ENCODE data around the gene COL15A1. TPM values are rescaled to one million over a fixed set of nuclear protein-coding genes. Genes with fewer than 3 reads are reported as not detected.

Gene COL15A1
- total RNA-seq, 1 experiment from 2014 or later = 0.10 TPM

DNA sequence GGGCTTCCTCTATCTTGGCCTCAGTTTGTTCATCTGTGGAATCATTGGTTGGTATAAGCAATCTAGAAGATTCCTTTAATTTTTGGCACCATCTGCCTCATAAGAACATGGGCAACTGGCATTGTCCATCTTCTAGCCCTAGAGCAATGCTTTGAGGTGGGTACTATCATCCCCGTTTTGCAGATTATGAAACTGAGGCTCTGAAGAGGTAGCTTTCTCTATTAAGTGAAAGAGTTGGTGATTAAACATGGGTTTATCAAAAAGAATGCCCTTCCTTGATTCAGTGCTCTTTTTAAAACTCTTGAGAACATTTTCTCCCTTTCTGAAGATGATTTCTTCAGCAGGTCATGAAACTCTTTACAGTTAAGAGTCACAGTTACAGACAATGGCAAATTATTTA lies 118.8 kb downstream of the COL15A1 start:
- Histone ChIP-seq H3K9me3 (ENCODE audit: control insufficient read depth, insufficient read depth, low read depth, low read length) (no peaks in the 10 kb centered on the region), H3K27ac (ENCODE audit: low read length) (no peak overlapping the region), H3K36me3 (ENCODE audit: control insufficient read depth, insufficient read depth, low read length) (no peaks in the 10 kb centered on the region), H3K4me3 (ENCODE audit: low read depth in 2 of 2, low read length in 2 of 2) (no peak overlapping the region), H3K4me1 (ENCODE audit: control insufficient read depth, insufficient read depth, low read length) (no peaks in the 10 kb centered on the region), H3K27me3 (ENCODE audit: control insufficient read depth, insufficient read depth, low read length) (no peaks in the 10 kb centered on the region; the same call in 1 of the 2 replicates)
- in situ Hi-C loops (cut with HindIII; ENCODE audit: low pct_unique_long_range_greater_than_20kb, low sequenced_read_pairs) (no loop called here), intact Hi-C loops (cut with micrococcal nuclease; ENCODE audit: unreplicated experiment) (no loop called here)
- CTCF ChIA-PET = no interaction called here
- TF ChIP-seq SIN3A (IDR thresholded peaks at IDR 0.05; ENCODE audit: borderline replicate concordance, insufficient read depth, low read depth, low read length) = no peak
- no peak for TF ChIP-seq TCF7L2 (IDR thresholded peaks at IDR 0.05; ENCODE audit: low read depth, low read length)
- no peak for TF ChIP-seq POLR2AphosphoS5 (IDR thresholded peaks at IDR 0.05; ENCODE audit: low read depth, low read length)
- TF ChIP-seq, protein P1, sequence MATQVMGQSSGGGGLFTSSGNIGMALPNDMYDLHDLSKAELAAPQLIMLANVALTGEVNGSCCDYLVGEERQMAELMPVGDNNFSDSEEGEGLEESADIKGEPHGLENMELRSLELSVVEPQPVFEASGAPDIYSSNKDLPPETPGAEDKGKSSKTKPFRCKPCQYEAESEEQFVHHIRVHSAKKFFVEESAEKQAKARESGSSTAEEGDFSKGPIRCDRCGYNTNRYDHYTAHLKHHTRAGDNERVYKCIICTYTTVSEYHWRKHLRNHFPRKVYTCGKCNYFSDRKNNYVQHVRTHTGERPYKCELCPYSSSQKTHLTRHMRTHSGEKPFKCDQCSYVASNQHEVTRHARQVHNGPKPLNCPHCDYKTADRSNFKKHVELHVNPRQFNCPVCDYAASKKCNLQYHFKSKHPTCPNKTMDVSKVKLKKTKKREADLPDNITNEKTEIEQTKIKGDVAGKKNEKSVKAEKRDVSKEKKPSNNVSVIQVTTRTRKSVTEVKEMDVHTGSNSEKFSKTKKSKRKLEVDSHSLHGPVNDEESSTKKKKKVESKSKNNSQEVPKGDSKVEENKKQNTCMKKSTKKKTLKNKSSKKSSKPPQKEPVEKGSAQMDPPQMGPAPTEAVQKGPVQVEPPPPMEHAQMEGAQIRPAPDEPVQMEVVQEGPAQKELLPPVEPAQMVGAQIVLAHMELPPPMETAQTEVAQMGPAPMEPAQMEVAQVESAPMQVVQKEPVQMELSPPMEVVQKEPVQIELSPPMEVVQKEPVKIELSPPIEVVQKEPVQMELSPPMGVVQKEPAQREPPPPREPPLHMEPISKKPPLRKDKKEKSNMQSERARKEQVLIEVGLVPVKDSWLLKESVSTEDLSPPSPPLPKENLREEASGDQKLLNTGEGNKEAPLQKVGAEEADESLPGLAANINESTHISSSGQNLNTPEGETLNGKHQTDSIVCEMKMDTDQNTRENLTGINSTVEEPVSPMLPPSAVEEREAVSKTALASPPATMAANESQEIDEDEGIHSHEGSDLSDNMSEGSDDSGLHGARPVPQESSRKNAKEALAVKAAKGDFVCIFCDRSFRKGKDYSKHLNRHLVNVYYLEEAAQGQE (IDR thresholded peaks at IDR 0.05; ENCODE audit: insufficient read depth in 1 of 2, low read depth in 2 of 2, low read length in 1 of 2) = no peak
- TF ChIP-seq, protein P2, sequence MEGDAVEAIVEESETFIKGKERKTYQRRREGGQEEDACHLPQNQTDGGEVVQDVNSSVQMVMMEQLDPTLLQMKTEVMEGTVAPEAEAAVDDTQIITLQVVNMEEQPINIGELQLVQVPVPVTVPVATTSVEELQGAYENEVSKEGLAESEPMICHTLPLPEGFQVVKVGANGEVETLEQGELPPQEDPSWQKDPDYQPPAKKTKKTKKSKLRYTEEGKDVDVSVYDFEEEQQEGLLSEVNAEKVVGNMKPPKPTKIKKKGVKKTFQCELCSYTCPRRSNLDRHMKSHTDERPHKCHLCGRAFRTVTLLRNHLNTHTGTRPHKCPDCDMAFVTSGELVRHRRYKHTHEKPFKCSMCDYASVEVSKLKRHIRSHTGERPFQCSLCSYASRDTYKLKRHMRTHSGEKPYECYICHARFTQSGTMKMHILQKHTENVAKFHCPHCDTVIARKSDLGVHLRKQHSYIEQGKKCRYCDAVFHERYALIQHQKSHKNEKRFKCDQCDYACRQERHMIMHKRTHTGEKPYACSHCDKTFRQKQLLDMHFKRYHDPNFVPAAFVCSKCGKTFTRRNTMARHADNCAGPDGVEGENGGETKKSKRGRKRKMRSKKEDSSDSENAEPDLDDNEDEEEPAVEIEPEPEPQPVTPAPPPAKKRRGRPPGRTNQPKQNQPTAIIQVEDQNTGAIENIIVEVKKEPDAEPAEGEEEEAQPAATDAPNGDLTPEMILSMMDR (IDR thresholded peaks at IDR 0.05) = no peak
- no peak for DNase-seq (ENCODE audit: low read depth, low spot score)
- no TSS peak for BruUV-seq (replicated peaks)
- ATAC-seq = no peak
- POLR2A ChIA-PET = interaction anchor here (0.6 kb wide), 1 partner anchor 24 kb away, joined by 3 read pairs; no protein-coding TSS in a partner anchor

DNA sequence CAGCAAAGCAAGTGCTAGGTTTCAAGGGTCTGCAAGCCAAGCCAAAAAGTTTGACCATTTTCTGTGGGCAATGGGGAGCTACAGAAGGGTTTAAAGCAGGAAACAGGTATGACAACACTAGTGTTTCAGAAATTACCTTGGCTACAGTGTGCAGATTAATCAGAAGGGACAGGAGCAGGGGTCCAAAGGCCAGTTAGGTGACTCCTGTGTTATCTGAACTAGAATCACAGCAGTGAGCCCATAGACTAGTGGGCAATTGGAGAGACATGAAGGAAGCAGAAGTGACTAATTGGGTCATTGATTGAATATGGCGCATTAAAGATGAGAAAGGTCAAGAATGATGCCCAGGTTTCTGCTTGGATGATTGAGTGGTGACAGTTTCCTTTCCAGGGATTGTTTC lies 119.8 kb downstream of the COL15A1 start:
- BruUV-seq (replicated peaks) = no TSS peak
- POLR2A ChIA-PET = no interaction called here
- CTCF ChIA-PET = no interaction called here
- Histone ChIP-seq H3K36me3 (ENCODE audit: control insufficient read depth, insufficient read depth, low read length) (no peaks in the 10 kb centered on the region), H3K4me3 (ENCODE audit: low read depth in 2 of 2, low read length in 2 of 2) (no peak overlapping the region), H3K27me3 (ENCODE audit: control insufficient read depth, insufficient read depth, low read length) (no peaks in the 10 kb centered on the region; the same call in 1 of the 2 replicates), H3K9me3 (ENCODE audit: control insufficient read depth, insufficient read depth, low read depth, low read length) (no peaks in the 10 kb centered on the region), H3K4me1 (ENCODE audit: control insufficient read depth, insufficient read depth, low read length) (no peaks in the 10 kb centered on the region), H3K27ac (ENCODE audit: low read length) (no peak overlapping the region)
- in situ Hi-C loops (cut with HindIII; ENCODE audit: low pct_unique_long_range_greater_than_20kb, low sequenced_read_pairs) (no loop called here), intact Hi-C loops (cut with micrococcal nuclease; ENCODE audit: unreplicated experiment) (no loop called here)
- ATAC-seq (no peak), DNase-seq (ENCODE audit: low read depth, low spot score) (no peak)
- no peak for TF ChIP-seq SIN3A (IDR thresholded peaks at IDR 0.05; ENCODE audit: borderline replicate concordance, insufficient read depth, low read depth, low read length)
- TF ChIP-seq TCF7L2 (IDR thresholded peaks at IDR 0.05; ENCODE audit: low read depth, low read length) = no peak
- TF ChIP-seq, protein P2 (IDR thresholded peaks at IDR 0.05) = no peak
- TF ChIP-seq POLR2AphosphoS5 (IDR thresholded peaks at IDR 0.05; ENCODE audit: low read depth, low read length) = no peak
- TF ChIP-seq, protein P1 (IDR thresholded peaks at IDR 0.05; ENCODE audit: insufficient read depth in 1 of 2, low read depth in 2 of 2, low read length in 1 of 2) = no peak

Measured in Panc1 (cell line).